ENCODE results near the gene BGN.

BGN gene

GRCh38 chrX:153462291-153462690, 32.5 kb upstream of the BGN start:
- no peak for DNase-seq

GRCh38 chrX:153463031-153463430, 31.7 kb upstream of the BGN start:
- no peak for DNase-seq

GRCh38 chrX:153463556-153463955, 31.2 kb upstream of the BGN start:
- DNase-seq, result no peak

- no peak for DNase-seq
These were observed 30.7 kb upstream of the BGN start for GRCh38 chrX:153464116-153464515.

- no peak for DNase-seq
These were observed 28.9 kb upstream of the BGN start for GRCh38 chrX:153465691-153466380.

- no peak for DNase-seq
These were observed 26.7 kb upstream of the BGN start for GRCh38 chrX:153468008-153468580.

- DNase-seq, result peak in 1 of 2 donors; percentile 5
These were observed 24.9 kb upstream of the BGN start for GRCh38 chrX:153469811-153470410.

- peak; percentile 84 to 87 for DNase-seq
These were observed 24.1 kb upstream of the BGN start, which contains the start of gene HAUS7 for GRCh38 chrX:153470411-153471363. Gene HAUS7, minus strand, starts transcription at chrX:153470576. Its CDS starts 19 bp downstream, at chrX:153470557.

GRCh38 chrX:153471663-153472280, 23.0 kb upstream of the BGN start:
- DNase-seq, result no peak

- DNase-seq, result no peak
These were observed 21.7 kb upstream of the BGN start for GRCh38 chrX:153473126-153473525.

GRCh38 chrX:153474266-153474665, 20.5 kb upstream of the BGN start:
- no peak for DNase-seq

GRCh38 chrX:153474718-153475117, 20.1 kb upstream of the BGN start:
- peak; percentile 59 to 66 for DNase-seq

- no peak for DNase-seq
These were observed 19.5 kb upstream of the BGN start for GRCh38 chrX:153475271-153475670.

GRCh38 chrX:153475751-153476281, 19.0 kb upstream of the BGN start:
- DNase-seq, result no peak

GRCh38 chrX:153476666-153477363, 18.0 kb upstream of the BGN start:
- no peak for DNase-seq

- DNase-seq, result no peak
These were observed 17.4 kb upstream of the BGN start for GRCh38 chrX:153477364-153477857.

GRCh38 chrX:153477901-153478300, 16.9 kb upstream of the BGN start:
- no peak for DNase-seq

- no peak for DNase-seq
These were observed 16.0 kb upstream of the BGN start for GRCh38 chrX:153478746-153479145.

GRCh38 chrX:153481043-153481442, 13.7 kb upstream of the BGN start:
- DNase-seq, result no peak

GRCh38 chrX:153482376-153483015, 12.3 kb upstream of the BGN start:
- DNase-seq, result no peak
